HCT116 (cell line): Measurements from ENCODE around the gene METTL21C. TPM values are rescaled to one million over a fixed set of nuclear protein-coding genes. Genes with fewer than 3 reads are reported as not detected.

Source experiments
- ATAC-seq: fragments of 200-7000 bp; cut with Tn5 transposase; 2 replicates; pipeline ENCODE4 v1.9.1; 2020; ENCODE audit warnings: mild to moderate bottlenecking, moderate library complexity
- BruUV-seq: library from RNA; stranded (reverse); fragments of 400-500 nt; replicated peaks from 2 replicates; lab custom pipeline; 2021; lab: Mats Ljungman, UMichigan
- CTCF ChIA-PET: fragments of 300-600 bp; sonication (Branson Sonifier 250); formaldehyde crosslinking; loops from one replicate; lab custom pipeline; 2021; ENCODE audit warnings: antibody characterized with exemption; lab: Charles Lee
- POLR2A ChIA-PET: fragments of 300-600, 350-600 bp; sonication (Branson Sonifier 250); formaldehyde crosslinking; loops from one replicate; lab custom pipeline; 2021; ENCODE audit warnings: antibody characterized with exemption; lab: Charles Lee
- RAD21 ChIA-PET, 2 experiments: fragments of 300-600 bp; sonication (Branson Sonifier 250); formaldehyde crosslinking; loops; one replicate each; lab custom pipeline; 2023; ENCODE audit warnings: low total read pairs in 2 of 2; ENCODE audit not compliant: uncharacterized antibody in 2 of 2, unreplicated experiment in 2 of 2, low non-redundant PET in 1 of 2; lab: Charles Lee
- DNase-seq: peaks from one replicate; pipeline ENCODE4 v3.0.0-alpha.2; 2010; ENCODE audit warnings: low read depth, low spot score
- H2AFZ ChIP-seq: fragments of 200-600 bp; shearing (Covaris generic), sonication (generic); 2 replicates; pipeline ENCODE4 v1.6.1; 2017; ENCODE audit warnings: low read depth, mixed run types, mixed read lengths, antibody characterized with exemption, low read length; ENCODE audit not compliant: poor library complexity, severe bottlenecking
- H3K27ac ChIP-seq: 2 replicates; pipeline ENCODE4 v1.5.1; 2012; ENCODE audit warnings: low read depth, low read length
- H3K27me3 ChIP-seq: fragments of 200-600 bp; sonication (generic); 2 replicates; pipeline ENCODE4 v1.6.1; 2016; ENCODE audit warnings: mixed run types, low read length, mixed read lengths; ENCODE audit not compliant: insufficient read depth
- H3K36me3 ChIP-seq, 2 experiments: fragments of 200-500 bp in 1 of 2; fragments of 200-600 bp in 1 of 2; sonication (Bioruptor generic) in 1 of 2; sonication (generic) in 1 of 2; 2 replicates each; pipeline versions ENCODE4 v1.5.1 to v1.6.1; 2014 to 2016; ENCODE audit warnings: low read length in 2 of 2, inconsistent platforms in 1 of 2, mixed read lengths in 1 of 2, mixed run types in 1 of 2; ENCODE audit not compliant: insufficient read depth in 2 of 2, control insufficient read depth in 1 of 2
- H3K4me1 ChIP-seq, 2 experiments: fragments of 200-600 bp in 1 of 2; sonication (generic) in 1 of 2; 2 replicates each; pipeline versions ENCODE4 v1.5.1 to v1.6.1; 2012 to 2017; ENCODE audit warnings: low read length in 2 of 2, inconsistent platforms in 1 of 2, mild to moderate bottlenecking in 1 of 2, mixed read lengths in 1 of 2, mixed run types in 1 of 2, moderate library complexity in 1 of 2; ENCODE audit not compliant: insufficient read depth in 2 of 2, control insufficient read depth in 1 of 2
- H3K4me2 ChIP-seq: fragments of 200-600 bp; sonication (generic); 2 replicates; pipeline ENCODE4 v1.6.1; 2017; ENCODE audit warnings: mixed run types, low read length, mixed read lengths
- H3K4me3 ChIP-seq, 2 experiments: fragments of 200-600 bp in 1 of 2; sonication (generic) in 1 of 2; replicated peaks in 1 of 2; 2 replicates each; pipeline ENCODE4 v1.5.1; 2011 to 2016; ENCODE audit warnings: low read length in 2 of 2, control low read depth in 1 of 2, low read depth in 1 of 2, mild to moderate bottlenecking in 1 of 2, mixed read lengths in 1 of 2, mixed run types in 1 of 2
- H3K79me2 ChIP-seq: fragments of 200-600 bp; sonication (generic); 2 replicates; pipeline ENCODE4 v1.6.1; 2017; ENCODE audit warnings: mild to moderate bottlenecking, mixed run types, low read length, moderate library complexity, mixed read lengths; ENCODE audit not compliant: insufficient read depth
- H3K9ac ChIP-seq: fragments of 200-600 bp; sonication (generic); 2 replicates; pipeline ENCODE4 v1.6.1; 2016; ENCODE audit warnings: low read length, mixed read lengths
- H3K9me2 ChIP-seq: fragments of 200-600 bp; sonication (generic), shearing (Covaris generic); 2 replicates; pipeline ENCODE4 v1.6.1; 2017; ENCODE audit warnings: mixed run types, mild to moderate bottlenecking, moderate library complexity; ENCODE audit not compliant: insufficient read depth
- H3K9me3 ChIP-seq, 2 experiments: fragments of 200-500 bp in 1 of 2; fragments of 200-600 bp in 1 of 2; sonication (Bioruptor generic) in 1 of 2; sonication (generic) in 1 of 2; 2 replicates each; pipeline ENCODE4 v1.6.1; 2014 to 2017; ENCODE audit warnings: low read length in 2 of 2, mixed read lengths in 2 of 2, inconsistent platforms in 1 of 2, low read depth in 1 of 2, mild to moderate bottlenecking in 1 of 2, mixed run types in 1 of 2, moderate library complexity in 1 of 2; ENCODE audit not compliant: control insufficient read depth in 1 of 2, insufficient read depth in 1 of 2
- H4K20me1 ChIP-seq: fragments of 200-600 bp; sonication (generic), shearing (Covaris generic); 2 replicates; pipeline ENCODE4 v1.6.1; 2017; ENCODE audit warnings: mixed run types, mild to moderate bottlenecking, moderate library complexity; ENCODE audit not compliant: insufficient read depth
- ATF3 ChIP-seq: IDR thresholded peaks from 2 replicates; pipeline ENCODE4 v1.6.1; 2012
- CBX3 ChIP-seq: IDR thresholded peaks from 2 replicates; pipeline ENCODE4 v1.6.1; 2012; ENCODE audit warnings: low read depth
- CEBPB ChIP-seq: IDR thresholded peaks from 2 replicates; pipeline ENCODE4 v1.6.1; 2012; ENCODE audit warnings: low read depth
- CTCF ChIP-seq, 3 experiments: fragments of 200-600 bp in 1 of 3; sonication (generic) in 1 of 3; IDR thresholded peaks in 2 of 3; conservative IDR thresholded peaks in 1 of 3; 2 replicates each; pipeline ENCODE4 v1.5.1; 2012 to 2017; ENCODE audit warnings: low read depth in 2 of 3, low read length in 2 of 3, antibody characterized with exemption in 1 of 3, borderline replicate concordance in 1 of 3, control low read depth in 1 of 3, mild to moderate bottlenecking in 1 of 3, mixed read lengths in 1 of 3, mixed run types in 1 of 3, moderate library complexity in 1 of 3; ENCODE audit not compliant: insufficient read depth in 1 of 3
- ELF1 ChIP-seq: IDR thresholded peaks from 2 replicates; pipeline ENCODE4 v1.6.1; 2012; ENCODE audit warnings: low read depth, borderline replicate concordance
- EZH2 ChIP-seq: fragments of 200-600 bp; sonication (generic); IDR thresholded peaks from 2 replicates; pipeline ENCODE4 v1.6.1; 2017; ENCODE audit warnings: antibody characterized with exemption, mixed run types
- EZH2phosphoT487 ChIP-seq: fragments of 200-600 bp; IDR thresholded peaks from 2 replicates; pipeline ENCODE4 v1.6.1; 2018; ENCODE audit warnings: antibody characterized with exemption, borderline replicate concordance
- FOSL1 ChIP-seq: IDR thresholded peaks from 2 replicates; pipeline ENCODE4 v1.6.1; 2012; ENCODE audit warnings: low read depth
- JUND ChIP-seq: IDR thresholded peaks from 2 replicates; pipeline ENCODE4 v1.6.1; 2012
- MAX ChIP-seq: IDR thresholded peaks from 2 replicates; pipeline ENCODE4 v1.6.1; 2012
- POLR2AphosphoS5 ChIP-seq: IDR thresholded peaks from 2 replicates; pipeline ENCODE4 v1.6.1; 2011; ENCODE audit warnings: mild to moderate bottlenecking, low read depth, low read length, moderate library complexity
- RAD21 ChIP-seq: IDR thresholded peaks from 2 replicates; pipeline ENCODE4 v1.6.1; 2012; ENCODE audit warnings: low read depth, mild to moderate bottlenecking
- SRF ChIP-seq: IDR thresholded peaks from 2 replicates; pipeline ENCODE4 v1.6.1; 2012; ENCODE audit warnings: low read depth
- TCF7L2 ChIP-seq: IDR thresholded peaks from 2 replicates; pipeline ENCODE4 v1.7.0; 2011; ENCODE audit warnings: borderline replicate concordance, inconsistent platforms; ENCODE audit not compliant: insufficient read depth, insufficient read length; ENCODE audit errors: extremely low read depth
- YY1 ChIP-seq: IDR thresholded peaks from 2 replicates; pipeline ENCODE4 v1.6.1; 2011; ENCODE audit warnings: low read length, low read depth, moderate library complexity, mild to moderate bottlenecking; ENCODE audit not compliant: insufficient replicate concordance; ENCODE audit errors: extremely low read depth
- ZFX ChIP-seq: fragments of 450-650 bp; IDR thresholded peaks from 2 replicates; pipeline ENCODE4 v1.6.1; 2017
- ZNF274 ChIP-seq: fragments of 200-500 bp; sonication (Bioruptor generic); IDR thresholded peaks from 2 replicates; pipeline ENCODE4 v1.6.1; 2014; ENCODE audit warnings: mild to moderate bottlenecking, low read depth, low read length, inconsistent platforms
- intact Hi-C: fragments of 100-400 bp; cut with micrococcal nuclease; formaldehyde crosslinking; loops from 2 replicates; pipeline ENCODE4 v1.10.0; 2022
- total RNA-seq: library from RNA; stranded (reverse); gene quantifications from one replicate; pipeline ENCODE4 v1.2.1, GENCODE V29; 2021; ENCODE audit not compliant: unreplicated experiment

Gene METTL21C
- total RNA-seq, 1 experiment from 2014 or later: not detected

- H3K4me3 ChIP-seq: no peak overlapping the region
- H3K27ac ChIP-seq: no peak overlapping the region
- no peaks in the 10 kb centered on the region for H3K27me3 ChIP-seq
- no TSS peak for BruUV-seq
- CTCF ChIA-PET: no interaction called here
- no peak overlapping the region for H3K4me2 ChIP-seq
- no peaks in the 10 kb centered on the region for H4K20me1 ChIP-seq
- no peaks in the 10 kb centered on the region for H3K9me2 ChIP-seq
- H2AFZ ChIP-seq: no peak overlapping the region
- no peak for DNase-seq
- intact Hi-C loops: no loop called here
- RAD21 ChIA-PET: no interaction called here
- no peaks in the 10 kb centered on the region for H3K79me2 ChIP-seq
- no peaks in the 10 kb centered on the region for H3K9me3 ChIP-seq
- ATAC-seq: no peak
- H3K36me3 ChIP-seq: peaks cover 18 to 27% of the 10 kb centered on the region in 2 experiments; a peak in 3 of 4 replicates
- POLR2A ChIA-PET: no interaction called here
- TF ChIP-seq POLR2AphosphoS5 (no peak), RAD21 (no peak), SRF (no peak), CTCF (IDR thresholded peaks at IDR 0.05 in 2 of 3, conservative IDR thresholded peaks at IDR 0.05 in 1 of 3; ENCODE audit: borderline replicate concordance in 1 of 3, insufficient read depth in 1 of 3, low read depth in 2 of 3, low read length in 2 of 3) (no peak), CBX3 (no peak), EZH2 (no peak), MAX (no peak)
- no peak overlapping the region for H3K9ac ChIP-seq
- no peaks in the 10 kb centered on the region for H3K4me1 ChIP-seq
Observed at GRCh38 chr13:102675115-102675514, 19.7 kb downstream of the METTL21C start.

- no peak for ATAC-seq
- TF ChIP-seq ZFX: no peak
- TF ChIP-seq ATF3: no peak
- TF ChIP-seq ELF1: no peak
- TF ChIP-seq EZH2phosphoT487: no peak
- no peak for TF ChIP-seq JUND
- no peak for TF ChIP-seq YY1
- TF ChIP-seq POLR2AphosphoS5: no peak
- TF ChIP-seq TCF7L2: no peak
- TF ChIP-seq RAD21: no peak
- no peak for TF ChIP-seq FOSL1
- TF ChIP-seq ZNF274: no peak
- TF ChIP-seq MAX: no peak
- no peak for TF ChIP-seq CEBPB
Observed at GRCh38 chr13:102670130-102670529, 24.7 kb downstream of the METTL21C start.

More at GRCh38 chr13:102670130-102670529, 24.7 kb downstream of the METTL21C start:
- H3K9me3 ChIP-seq: no peaks in the 10 kb centered on the region
- no peaks in the 10 kb centered on the region for H3K4me1 ChIP-seq
- intact Hi-C loops: no loop called here
- H2AFZ ChIP-seq: no peak overlapping the region
- no peak overlapping the region for H3K4me2 ChIP-seq
- H3K27ac ChIP-seq: no peak overlapping the region
- no peaks in the 10 kb centered on the region for H3K79me2 ChIP-seq
- CTCF ChIA-PET: no interaction called here
- peaks cover 9 to 15% of the 10 kb centered on the region in 2 experiments; a peak in 3 of 4 replicates for H3K36me3 ChIP-seq
- POLR2A ChIA-PET: no interaction called here
- no peaks in the 10 kb centered on the region for H3K9me2 ChIP-seq
- no TSS peak for BruUV-seq
- no peaks in the 10 kb centered on the region for H4K20me1 ChIP-seq
- H3K27me3 ChIP-seq: no peaks in the 10 kb centered on the region
- H3K4me3 ChIP-seq: no peak overlapping the region
- RAD21 ChIA-PET: no interaction called here
- DNase-seq: no peak
- H3K9ac ChIP-seq: no peak overlapping the region
